Ishikawa (cell line): ENCODE results near the gene SCAF8.

Source experiments
- CEBPB ChIP-seq: IDR thresholded peaks from 2 replicates; pipeline ENCODE4 v1.6.1; 2012
- TCF12 ChIP-seq: IDR thresholded peaks from 2 replicates; pipeline ENCODE4 v1.6.1; 2012; ENCODE audit warnings: low read depth
- YY1 ChIP-seq: IDR thresholded peaks from 2 replicates; pipeline ENCODE4 v1.6.1; 2012; ENCODE audit warnings: low read depth
- ZBTB7A ChIP-seq: IDR thresholded peaks from 2 replicates; pipeline ENCODE4 v1.6.1; 2012; ENCODE audit warnings: low read depth

DNA sequence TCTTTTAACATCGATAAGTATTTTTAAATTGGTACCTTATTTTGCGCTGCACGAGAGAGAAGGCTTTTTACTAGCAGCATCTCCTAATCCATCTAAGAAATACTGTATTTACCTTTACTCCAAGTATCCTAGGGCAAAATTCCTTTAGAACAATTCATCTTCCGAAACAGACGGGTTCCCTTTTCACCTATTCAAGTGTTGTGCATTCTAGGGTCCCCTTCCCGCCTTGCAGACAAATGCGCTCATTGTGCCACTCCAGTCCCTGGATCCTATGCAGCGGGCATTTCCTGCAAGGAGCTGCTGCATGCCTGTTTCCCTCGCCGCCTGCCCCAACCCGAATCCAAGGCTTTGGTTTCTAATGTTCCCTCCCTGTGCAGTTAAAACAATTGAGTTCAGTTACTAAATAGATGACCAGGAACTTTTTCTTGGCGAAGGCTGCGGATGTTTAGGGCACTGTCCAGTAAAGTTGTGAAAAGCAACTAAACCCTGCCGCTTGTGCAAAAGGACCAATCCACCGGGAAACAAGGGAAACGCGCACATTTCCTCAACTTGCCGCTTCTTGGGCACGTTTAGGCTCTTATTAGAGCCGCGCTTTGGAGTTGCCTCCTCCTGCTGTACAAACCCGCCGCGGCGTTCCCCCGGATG, 556 bp upstream of the SCAF8 start:
- TF ChIP-seq ZBTB7A, result no peak
- TF ChIP-seq YY1, result no peak
- no peak for TF ChIP-seq CEBPB
- no peak for TF ChIP-seq TCF12
